ENCODE data around the gene HOXA1. TPM values are rescaled to one million over a fixed set of nuclear protein-coding genes. Genes with fewer than 3 reads are reported as not detected.

The HOXA1 gene
- total RNA-seq, 2 donors from 2014 or later = 0.12 to 0.26 TPM

GRCh38 chr7:27121684-27122076 lies 25.9 kb upstream of the HOXA1 start:
- intact Hi-C loops (cut with DNase I) = no loop called here
- DNase-seq (no peak), ATAC-seq (no peak)

GRCh38 chr7:27119412-27119911 lies 23.7 kb upstream of the HOXA1 start:
- ATAC-seq = no peak
- intact Hi-C loops (cut with DNase I) = no loop called here

GRCh38 chr7:27118580-27118979 lies 22.8 kb upstream of the HOXA1 start:
- intact Hi-C loops (cut with DNase I) = no loop called here
- DNase-seq (no peak), ATAC-seq (no peak)

More at GRCh38 chr7:27119412-27119911, 23.7 kb upstream of the HOXA1 start:
- no peak for DNase-seq

- intact Hi-C loops (cut with DNase I) = no loop called here
- no peak for DNase-seq
- ATAC-seq = peak; percentile 10 to 32
Observed at GRCh38 chr7:27117887-27118491, 22.2 kb upstream of the HOXA1 start.

- DNase-seq (no peak), ATAC-seq (no peak)
- intact Hi-C loops (cut with DNase I) = no loop called here
Observed at GRCh38 chr7:27116962-27117886, 21.4 kb upstream of the HOXA1 start.

- DNase-seq = no peak
- no peak for ATAC-seq
- intact Hi-C loops (cut with DNase I) = no loop called here
Observed at GRCh38 chr7:27116031-27116961, 20.5 kb upstream of the HOXA1 start.

- DNase-seq (no peak), ATAC-seq (no peak)
- intact Hi-C loops (cut with DNase I) = no loop called here
Observed at GRCh38 chr7:27115221-27116026, 19.6 kb upstream of the HOXA1 start.

- DNase-seq (no peak), ATAC-seq (no peak)
- intact Hi-C loops (cut with DNase I) = no loop called here
Observed at GRCh38 chr7:27114881-27115220, 19.1 kb upstream of the HOXA1 start.

- no peak for DNase-seq
- intact Hi-C loops (cut with DNase I) = no loop called here
- ATAC-seq = peak in 1 of 2 donors; percentile 32
Observed at GRCh38 chr7:27113991-27114769, 18.4 kb upstream of the HOXA1 start.

GRCh38 chr7:27112955-27113949 lies 17.5 kb upstream of the HOXA1 start:
- DNase-seq = no peak
- intact Hi-C loops (cut with DNase I) = no loop called here
- ATAC-seq = peak in 1 of 2 donors; percentile 30

GRCh38 chr7:27112361-27112760 lies 16.6 kb upstream of the HOXA1 start:
- intact Hi-C loops (cut with DNase I) = no loop called here
- DNase-seq = no peak
- no peak for ATAC-seq

GRCh38 chr7:27111751-27112277 lies 16.0 kb upstream of the HOXA1 start:
- no peak for DNase-seq
- ATAC-seq = no peak
- intact Hi-C loops (cut with DNase I) = no loop called here

- no peak for ATAC-seq
- intact Hi-C loops (cut with DNase I) = no loop called here
- no peak for DNase-seq
Observed at GRCh38 chr7:27111042-27111750, 15.4 kb upstream of the HOXA1 start.

GRCh38 chr7:27110186-27111031 lies 14.6 kb upstream of the HOXA1 start:
- no peak for DNase-seq
- intact Hi-C loops (cut with DNase I) = no loop called here
- no peak for ATAC-seq
